Trophoblast cell (in vitro differentiated cells and primary cell): ENCODE measurements around the gene ZRANB3.

Source experiments
- DNase-seq, 2 donors: peaks; one replicate each; pipeline ENCODE4 v3.0.0-alpha.2; 2016
- H2AFZ ChIP-seq: 2 replicates; pipeline ENCODE4 v1.6.1; 2013; ENCODE audit warnings: low read length, moderate library complexity, mild to moderate bottlenecking; ENCODE audit not compliant: insufficient read depth, poor library complexity
- H2AK5ac ChIP-seq: 2 replicates; pipeline ENCODE4 v1.6.1; 2013; ENCODE audit warnings: mild to moderate bottlenecking, low read length
- H2BK120ac ChIP-seq: 2 replicates; pipeline ENCODE4 v1.6.1; 2013; ENCODE audit warnings: low read length, mild to moderate bottlenecking, moderate library complexity; ENCODE audit not compliant: insufficient read depth, poor library complexity
- H2BK12ac ChIP-seq: 2 replicates; pipeline ENCODE4 v1.6.1; 2013; ENCODE audit warnings: mild to moderate bottlenecking, low read length, moderate library complexity
- H2BK5ac ChIP-seq: 2 replicates; pipeline ENCODE4 v1.6.1; 2013; ENCODE audit warnings: low read length, low read depth, moderate library complexity, mild to moderate bottlenecking; ENCODE audit not compliant: poor library complexity
- H3K14ac ChIP-seq: 2 replicates; pipeline ENCODE4 v1.6.1; 2013; ENCODE audit warnings: mild to moderate bottlenecking, low read length
- H3K18ac ChIP-seq: 2 replicates; pipeline ENCODE4 v1.6.1; 2013; ENCODE audit warnings: mild to moderate bottlenecking, low read length
- H3K23ac ChIP-seq: 2 replicates; pipeline ENCODE4 v1.6.1; 2013; ENCODE audit warnings: low read length
- H3K27ac ChIP-seq: 2 replicates; pipeline ENCODE4 v1.5.1; 2013; ENCODE audit warnings: low read depth, mild to moderate bottlenecking, inconsistent platforms, low read length, moderate library complexity
- H3K27me3 ChIP-seq: 2 replicates; pipeline ENCODE4 v1.6.1; 2013; ENCODE audit warnings: inconsistent platforms, mild to moderate bottlenecking, low read length, moderate library complexity; ENCODE audit not compliant: insufficient read depth
- H3K36me3 ChIP-seq, 2 experiments: 1 replicate in 1 of 2; 2 replicates in 1 of 2; pipeline ENCODE4 v1.6.1; 2013; ENCODE audit warnings: low read length in 2 of 2, mild to moderate bottlenecking in 2 of 2, moderate library complexity in 1 of 2; ENCODE audit not compliant: insufficient read depth in 2 of 2, control insufficient read depth in 1 of 2
- H3K4ac ChIP-seq: 2 replicates; pipeline ENCODE4 v1.6.1; 2013; ENCODE audit warnings: low read depth, mild to moderate bottlenecking, low read length, moderate library complexity
- H3K4me1 ChIP-seq, 2 experiments: 1 replicate in 1 of 2; 2 replicates in 1 of 2; pipeline ENCODE4 v1.6.1; 2013; ENCODE audit warnings: low read length in 2 of 2, mild to moderate bottlenecking in 2 of 2, moderate library complexity in 1 of 2; ENCODE audit not compliant: insufficient read depth in 2 of 2, control insufficient read depth in 1 of 2
- H3K4me2 ChIP-seq: 2 replicates; pipeline ENCODE4 v1.6.1; 2013; ENCODE audit warnings: inconsistent platforms, mild to moderate bottlenecking, low read length, moderate library complexity
- H3K4me3 ChIP-seq: 2 replicates; pipeline ENCODE4 v1.5.1; 2013; ENCODE audit warnings: mild to moderate bottlenecking, low read depth, low read length, inconsistent platforms
- H3K79me1 ChIP-seq: one replicate; pipeline ENCODE4 v1.6.1; 2013; ENCODE audit warnings: low read length
- H3K79me2 ChIP-seq: 2 replicates; pipeline ENCODE4 v1.6.1; 2013; ENCODE audit warnings: low read length, mild to moderate bottlenecking; ENCODE audit not compliant: control insufficient read depth, insufficient read depth, poor library complexity
- H3K9ac ChIP-seq: 2 replicates; pipeline ENCODE4 v1.6.1; 2013; ENCODE audit warnings: mild to moderate bottlenecking, low read length
- H3K9me3 ChIP-seq: 2 replicates; pipeline ENCODE4 v1.6.1; 2013; ENCODE audit warnings: low read depth, mild to moderate bottlenecking, control low read depth, inconsistent platforms, low read length; ENCODE audit not compliant: insufficient read depth
- H4K12ac ChIP-seq: 2 replicates; pipeline ENCODE4 v1.6.1; 2013; ENCODE audit warnings: low read depth, mild to moderate bottlenecking, low read length, moderate library complexity
- H4K8ac ChIP-seq: 2 replicates; pipeline ENCODE4 v1.6.1; 2013; ENCODE audit warnings: low read depth, mild to moderate bottlenecking, low read length, moderate library complexity
- H4K91ac ChIP-seq: one replicate; pipeline ENCODE4 v1.6.1; 2013; ENCODE audit warnings: low read depth, mild to moderate bottlenecking, low read length, moderate library complexity
- WGBS: extraction: QIAGEN DNeasy Blood & Tissue Kit; methylation state at CpG from one replicate; pipeline ENCODE4 v1.1.7; 2013; ENCODE audit warnings: missing lambda C conversion rate; ENCODE audit not compliant: insufficient read length, insufficient coverage; ENCODE audit errors: extremely low coverage; 5-methylcytosine and 5-hydroxymethylcytosine counted together

ZRANB3 gene

DNA sequence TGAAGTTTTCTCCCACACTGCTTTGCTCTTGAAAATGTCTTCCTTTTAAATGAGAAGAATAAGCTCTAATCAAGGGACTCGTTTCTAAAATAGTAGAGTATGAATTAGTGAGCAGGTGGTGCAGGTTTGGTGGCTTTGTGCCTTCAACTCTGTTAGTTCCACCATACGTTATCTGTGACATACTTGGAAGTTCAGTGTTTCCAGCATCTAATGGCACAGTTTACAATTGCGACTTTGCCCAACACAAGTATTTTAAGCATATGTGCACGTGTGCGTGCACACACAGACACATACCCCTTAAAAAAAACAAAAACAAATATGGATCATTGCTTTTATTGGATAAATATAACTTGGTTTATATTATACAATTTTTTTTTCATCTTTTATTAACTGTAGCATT is 367.1 kb downstream of the ZRANB3 start:
- Histone ChIP-seq H3K79me2 (no peaks in the 10 kb centered on the region), H3K36me3 (peaks cover 14 to 18% of the 10 kb centered on the region in 2 experiments), H3K9me3 (no peaks in the 10 kb centered on the region), H2BK5ac (no peak overlapping the region), H2AFZ (no peak overlapping the region), H3K23ac (no peak overlapping the region), H2AK5ac (no peak overlapping the region), H2BK120ac (no peak overlapping the region), H3K9ac (no peak overlapping the region), H2BK12ac (no peak overlapping the region), H3K18ac (no peak overlapping the region), H3K79me1 (no peaks in the 10 kb centered on the region), H3K4me1 (no peaks in the 10 kb centered on the region), H3K27ac (no peak overlapping the region), H3K4me2 (no peak overlapping the region), H4K12ac (no peak overlapping the region), H3K4me3 (no peak overlapping the region), H3K14ac (no peak overlapping the region), H4K8ac (no peak overlapping the region), H3K27me3 (no peaks in the 10 kb centered on the region), H3K4ac (no peak overlapping the region), H4K91ac (no peak overlapping the region)
- DNase-seq, result no peak
- no CpG with 5 or more reads among the region's 5 CpGs for WGBS

DNA sequence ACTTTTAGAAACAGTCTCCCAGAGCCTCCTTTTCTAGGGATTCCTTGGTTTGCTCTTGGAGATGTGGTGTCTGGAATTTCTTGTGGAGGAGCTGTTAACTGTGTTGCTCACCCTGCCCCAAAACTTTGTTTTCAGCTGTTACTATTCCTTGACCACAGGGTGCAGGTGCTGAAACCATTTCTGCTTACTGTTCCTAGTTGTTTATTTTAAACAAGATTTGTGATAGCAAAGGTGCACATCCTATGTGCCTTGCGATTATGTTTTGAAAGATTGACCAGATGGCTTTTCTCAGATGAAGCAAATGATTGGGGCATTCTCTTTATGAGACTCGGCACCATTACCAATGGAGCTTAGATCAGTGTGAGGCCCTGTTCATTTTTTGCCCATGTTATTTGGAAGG is 367.7 kb downstream of the ZRANB3 start:
- Histone ChIP-seq H2BK120ac (no peak overlapping the region), H3K4me1 (no peaks in the 10 kb centered on the region), H3K27ac (no peak overlapping the region), H3K36me3 (peaks cover 8 to 12% of the 10 kb centered on the region in 2 experiments), H2BK12ac (no peak overlapping the region), H3K4me2 (no peak overlapping the region), H3K79me1 (no peaks in the 10 kb centered on the region), H3K9me3 (no peaks in the 10 kb centered on the region), H3K4me3 (no peak overlapping the region), H2AFZ (no peak overlapping the region), H3K79me2 (no peaks in the 10 kb centered on the region), H3K14ac (no peak overlapping the region), H4K91ac (no peak overlapping the region), H4K8ac (no peak overlapping the region), H3K23ac (no peak overlapping the region), H3K4ac (no peak overlapping the region), H2BK5ac (peak overlapping the region; percentile 40), H2AK5ac (no peak overlapping the region), H3K27me3 (no peaks in the 10 kb centered on the region), H4K12ac (no peak overlapping the region), H3K9ac (no peak overlapping the region), H3K18ac (no peak overlapping the region)
- no CpG with 5 or more reads among the region's 2 CpGs for WGBS
- DNase-seq, result no peak

DNA sequence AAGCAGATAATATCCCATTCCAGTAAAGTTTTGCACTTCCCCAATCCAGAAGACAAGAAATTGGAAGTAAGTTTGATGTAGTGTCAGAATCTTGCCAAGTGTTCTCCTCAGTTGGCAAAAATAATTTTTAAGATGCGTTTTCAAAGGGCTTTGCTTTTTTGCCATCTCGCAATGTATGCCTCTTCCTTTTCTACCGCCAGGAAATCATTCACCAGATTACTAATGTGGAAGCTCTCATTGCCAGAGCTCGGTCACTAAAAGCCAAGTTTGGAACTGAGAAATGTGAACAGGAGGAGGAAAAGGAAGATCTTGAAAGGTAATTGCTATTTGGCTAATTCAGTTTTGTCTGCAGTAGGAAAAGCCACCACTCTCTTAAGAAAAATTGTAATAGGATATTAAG is 368.2 kb downstream of the ZRANB3 start:
- H3K27ac ChIP-seq, result no peak overlapping the region
- H4K91ac ChIP-seq, result no peak overlapping the region
- H3K23ac ChIP-seq, result no peak overlapping the region
- no peak for DNase-seq
- H3K27me3 ChIP-seq, result no peaks in the 10 kb centered on the region
- no CpG with 5 or more reads among the region's 4 CpGs for WGBS
- H2AK5ac ChIP-seq, result no peak overlapping the region
- H3K18ac ChIP-seq, result no peak overlapping the region
- H3K36me3 ChIP-seq, result peaks cover 8 to 9% of the 10 kb centered on the region in 2 experiments
- H3K4ac ChIP-seq, result no peak overlapping the region
- no peaks in the 10 kb centered on the region for H3K9me3 ChIP-seq
- no peak overlapping the region for H4K8ac ChIP-seq
- H3K14ac ChIP-seq, result no peak overlapping the region
- H3K79me2 ChIP-seq, result no peaks in the 10 kb centered on the region
- no peak overlapping the region for H2BK5ac ChIP-seq
- no peak overlapping the region for H3K4me2 ChIP-seq
- no peak overlapping the region for H2AFZ ChIP-seq
- no peak overlapping the region for H3K9ac ChIP-seq
- no peak overlapping the region for H2BK120ac ChIP-seq
- no peak overlapping the region for H4K12ac ChIP-seq
- H2BK12ac ChIP-seq, result no peak overlapping the region
- H3K4me1 ChIP-seq, result no peaks in the 10 kb centered on the region
- H3K79me1 ChIP-seq, result no peaks in the 10 kb centered on the region
- no peak overlapping the region for H3K4me3 ChIP-seq

DNA sequence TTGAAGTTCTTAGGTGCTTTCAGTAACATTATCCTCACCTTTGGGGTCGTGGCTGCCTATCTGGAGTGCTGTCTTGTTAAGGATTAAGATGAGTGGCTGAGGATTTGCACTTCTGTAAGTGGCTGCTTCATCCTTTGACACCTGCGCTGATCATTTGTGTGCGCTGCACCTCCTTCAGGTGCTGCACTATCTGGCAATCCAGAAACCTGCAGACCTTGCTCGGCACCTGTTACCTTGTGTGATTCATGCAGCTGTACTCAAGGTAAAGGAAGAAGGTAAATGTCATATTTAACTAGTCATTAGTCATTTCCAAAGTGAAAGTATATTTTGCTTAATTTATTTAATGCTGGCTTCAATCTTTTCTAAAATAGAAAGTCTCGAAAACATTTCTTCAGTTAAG is 368.6 kb downstream of the ZRANB3 start:
- H4K12ac ChIP-seq, result no peak overlapping the region
- no peak overlapping the region for H2BK120ac ChIP-seq
- H3K18ac ChIP-seq, result no peak overlapping the region
- H3K79me1 ChIP-seq, result no peaks in the 10 kb centered on the region
- no peaks in the 10 kb centered on the region for H3K79me2 ChIP-seq
- no peak overlapping the region for H3K14ac ChIP-seq
- no peak overlapping the region for H3K4me3 ChIP-seq
- H3K23ac ChIP-seq, result no peak overlapping the region
- no peak overlapping the region for H3K9ac ChIP-seq
- no peak overlapping the region for H2AK5ac ChIP-seq
- no peak overlapping the region for H4K8ac ChIP-seq
- DNase-seq, result peak in 1 of 2 donors; percentile 17
- H3K36me3 ChIP-seq, result peaks cover 8 to 9% of the 10 kb centered on the region in 2 experiments
- no peak overlapping the region for H2BK12ac ChIP-seq
- WGBS, result no CpG with 5 or more reads among the region's 5 CpGs
- no peaks in the 10 kb centered on the region for H3K27me3 ChIP-seq
- H3K9me3 ChIP-seq, result no peaks in the 10 kb centered on the region
- no peak overlapping the region for H3K4me2 ChIP-seq
- H3K4me1 ChIP-seq, result no peaks in the 10 kb centered on the region
- H3K4ac ChIP-seq, result no peak overlapping the region
- H2AFZ ChIP-seq, result no peak overlapping the region
- H2BK5ac ChIP-seq, result no peak overlapping the region
- no peak overlapping the region for H4K91ac ChIP-seq
- H3K27ac ChIP-seq, result no peak overlapping the region
